Caco-2 (cell line): ENCODE measurements around the gene STIM2. TPM values are rescaled to one million over a fixed set of nuclear protein-coding genes. Genes with fewer than 3 reads are reported as not detected.

Experiments
- BruUV-seq: library from RNA; stranded (reverse); fragments of 400-500 nt; replicated peaks from 2 replicates; lab custom pipeline; 2021; lab: Mats Ljungman, UMichigan
- CTCF ChIA-PET: fragments of 300-600 bp; sonication (Branson Sonifier 250); formaldehyde crosslinking; loops from one replicate; lab custom pipeline; 2022; ENCODE audit warnings: antibody characterized with exemption; lab: Charles Lee
- POLR2A ChIA-PET: fragments of 300-600 bp; sonication (Branson Sonifier 250); formaldehyde crosslinking; loops from one replicate; lab custom pipeline; 2022; ENCODE audit warnings: antibody characterized with exemption; lab: Charles Lee
- DNase-seq, 2 experiments: peaks; one replicate each; pipeline versions ENCODE4 v3.0.0 to v3.0.0-alpha.2; 2020 to 2022
- H3K27me3 ChIP-seq: replicated peaks from 2 replicates; pipeline ENCODE4 v1.6.0; 2011; ENCODE audit warnings: low read length; ENCODE audit not compliant: control insufficient read depth, insufficient read depth
- H3K36me3 ChIP-seq: 2 replicates; pipeline ENCODE4 v1.5.1; 2011; ENCODE audit warnings: low read length; ENCODE audit not compliant: control insufficient read depth, insufficient read depth
- H3K4me1 ChIP-seq: fragments of 250-450 bp; sonication (Bioruptor Pico); 2 replicates; pipeline ENCODE4 v1.5.1; 2020; ENCODE audit warnings: mild to moderate bottlenecking
- H3K4me3 ChIP-seq: 2 replicates; pipeline ENCODE4 v1.5.1; 2011; ENCODE audit warnings: low read depth, mild to moderate bottlenecking, control low read depth, low read length
- H3K9me3 ChIP-seq: fragments of 250-450 bp; sonication (Bioruptor Pico); 2 replicates; pipeline ENCODE4 v1.5.1; 2020; ENCODE audit warnings: mild to moderate bottlenecking, moderate library complexity
- H3K27ac Mint-ChIP-seq: one replicate; pipeline ENCODE4 v1.8.0; 2022; ENCODE audit warnings: mixed read lengths; ENCODE audit not compliant: unreplicated experiment
- H3K27me3 Mint-ChIP-seq: one replicate; pipeline ENCODE4 v1.8.0; 2022; ENCODE audit warnings: mixed read lengths; ENCODE audit not compliant: insufficient read depth, unreplicated experiment
- H3K36me3 Mint-ChIP-seq: one replicate; pipeline ENCODE4 v1.8.0; 2022; ENCODE audit warnings: mild to moderate bottlenecking, mixed read lengths; ENCODE audit not compliant: insufficient read depth, unreplicated experiment
- H3K4me1 Mint-ChIP-seq: one replicate; pipeline ENCODE4 v1.8.0; 2022; ENCODE audit warnings: low read depth, mixed read lengths; ENCODE audit not compliant: unreplicated experiment
- H3K4me3 Mint-ChIP-seq: one replicate; pipeline ENCODE4 v1.8.0; 2022; ENCODE audit warnings: mild to moderate bottlenecking, moderate library complexity, mixed read lengths; ENCODE audit not compliant: unreplicated experiment
- H3K9me3 Mint-ChIP-seq: one replicate; pipeline ENCODE4 v1.8.0; 2022; ENCODE audit warnings: mixed read lengths; ENCODE audit not compliant: unreplicated experiment
- CTCF ChIP-seq, 2 experiments: fragments of 200-600 bp in 1 of 2; IDR thresholded peaks; 1 replicate in 1 of 2; 2 replicates in 1 of 2; pipeline versions ENCODE4 v1.5.1 to v1.8.0; 2011 to 2022; ENCODE audit warnings: antibody characterized with exemption in 1 of 2, control low read depth in 1 of 2, inconsistent platforms in 1 of 2, low read depth in 1 of 2, low read length in 1 of 2, mild to moderate bottlenecking in 1 of 2, moderate library complexity in 1 of 2; ENCODE audit not compliant: insufficient read depth in 1 of 2, severe bottlenecking in 1 of 2, unreplicated experiment in 1 of 2
- intact Hi-C: fragments of 100-400 bp; cut with micrococcal nuclease; formaldehyde crosslinking; loops from one replicate; pipeline ENCODE4 v1.10.0; 2022; ENCODE audit not compliant: unreplicated experiment
- total RNA-seq: library from RNA; stranded (reverse); gene quantifications from 2 replicates; pipeline ENCODE4 v1.2.3, GENCODE V29; 2022

The STIM2 gene
- total RNA-seq, 1 experiment from 2014 or later = 27.2 TPM

GRCh38 chr4:26987191-26987590, 126.5 kb downstream of the STIM2 start:
- CTCF ChIA-PET = no interaction called here
- H3K27ac Mint-ChIP-seq = no peak overlapping the region
- Histone ChIP-seq H3K36me3 (no peaks in the 10 kb centered on the region), H3K27me3 (no peaks in the 10 kb centered on the region), H3K9me3 (no peaks in the 10 kb centered on the region), H3K4me3 (no peak overlapping the region), H3K4me1 (0 out of 2 replicates have a peak, but pooled peaks cover 6% of the 10 kb centered on the region)
- no peak for TF ChIP-seq CTCF (IDR thresholded peaks at IDR 0.05; ENCODE audit: insufficient read depth in 1 of 2, low read depth in 1 of 2, low read length in 1 of 2, severe bottlenecking in 1 of 2, unreplicated experiment in 1 of 2)
- DNase-seq = no peak
- H3K9me3 Mint-ChIP-seq = no peaks in the 10 kb centered on the region
- H3K36me3 Mint-ChIP-seq = no peaks in the 10 kb centered on the region
- H3K4me1 Mint-ChIP-seq = peaks cover 20% of the 10 kb centered on the region
- H3K27me3 Mint-ChIP-seq = no peaks in the 10 kb centered on the region
- H3K4me3 Mint-ChIP-seq = no peak overlapping the region
- intact Hi-C loops = no loop called here
- no TSS peak for BruUV-seq
- POLR2A ChIA-PET = no interaction called here

GRCh38 chr4:26991057-26991456, 130.4 kb downstream of the STIM2 start:
- no peak for TF ChIP-seq CTCF (IDR thresholded peaks at IDR 0.05; ENCODE audit: insufficient read depth in 1 of 2, low read depth in 1 of 2, low read length in 1 of 2, severe bottlenecking in 1 of 2, unreplicated experiment in 1 of 2)
- Histone ChIP-seq H3K27me3 (no peaks in the 10 kb centered on the region), H3K4me1 (no peaks in the 10 kb centered on the region), H3K4me3 (no peak overlapping the region), H3K36me3 (no peaks in the 10 kb centered on the region), H3K9me3 (no peaks in the 10 kb centered on the region)
- CTCF ChIA-PET = no interaction called here
- Mint-ChIP-seq H3K27ac (no peak overlapping the region), H3K4me3 (no peak overlapping the region), H3K27me3 (no peaks in the 10 kb centered on the region), H3K4me1 (peaks cover 13% of the 10 kb centered on the region), H3K9me3 (no peaks in the 10 kb centered on the region), H3K36me3 (no peaks in the 10 kb centered on the region)
- DNase-seq = no peak
- POLR2A ChIA-PET = no interaction called here
- no TSS peak for BruUV-seq
- intact Hi-C loops = no loop called here

GRCh38 chr4:26992657-26993361, 132.2 kb downstream of the STIM2 start:
- BruUV-seq = no TSS peak
- H3K27ac Mint-ChIP-seq = no peak overlapping the region
- DNase-seq = no peak

More at GRCh38 chr4:26992657-26993361, 132.2 kb downstream of the STIM2 start:
- Mint-ChIP-seq H3K27me3 (no peaks in the 10 kb centered on the region), H3K9me3 (no peaks in the 10 kb centered on the region), H3K36me3 (no peaks in the 10 kb centered on the region), H3K4me1 (peaks cover 6% of the 10 kb centered on the region), H3K4me3 (no peak overlapping the region)
- TF ChIP-seq CTCF (IDR thresholded peaks at IDR 0.05; ENCODE audit: insufficient read depth in 1 of 2, low read depth in 1 of 2, low read length in 1 of 2, severe bottlenecking in 1 of 2, unreplicated experiment in 1 of 2) = no peak
- CTCF ChIA-PET = no interaction called here
- POLR2A ChIA-PET = no interaction called here
- Histone ChIP-seq H3K36me3 (no peaks in the 10 kb centered on the region), H3K4me1 (no peaks in the 10 kb centered on the region), H3K4me3 (no peak overlapping the region), H3K9me3 (no peaks in the 10 kb centered on the region), H3K27me3 (no peaks in the 10 kb centered on the region)
- intact Hi-C loops = no loop called here
